HEK293 (cell line): ENCODE measurements around the gene WNT1.
A peak's percentile ranks its signal among the peaks of the same experiment; 100 is the strongest.

Source experiments
- CTCF ChIA-PET: fragments of 350-600 bp; formaldehyde crosslinking; extraction: SDS; loops from one replicate; lab custom pipeline; 2021; ENCODE audit warnings: antibody characterized with exemption; lab: Yijun Ruan, JAX
- POLR2A ChIA-PET: fragments of 300-600 bp; formaldehyde crosslinking; extraction: SDS; loops from one replicate; lab custom pipeline; 2020; ENCODE audit warnings: antibody characterized with exemption, inconsistent platforms; lab: Yijun Ruan, JAX
- H3K27ac ChIP-seq: fragments of 200-500 bp; sonication (Bioruptor generic); 2 replicates; pipeline ENCODE4 v1.5.1; 2014; ENCODE audit warnings: low read depth, low read length, control low read depth, inconsistent platforms; ENCODE audit errors: extremely low read depth
- H3K36me3 ChIP-seq, 2 experiments: fragments of 200-500 bp in 1 of 2; sonication (Bioruptor generic) in 1 of 2; 1 replicate in 1 of 2; 2 replicates in 1 of 2; pipeline ENCODE4 v1.5.1; 2014 to 2017; ENCODE audit warnings: inconsistent platforms in 2 of 2, low read length in 2 of 2; ENCODE audit not compliant: control insufficient read depth in 2 of 2, insufficient read depth in 1 of 2
- H3K4me1 ChIP-seq: fragments of 200-500 bp; sonication (Bioruptor generic); 2 replicates; pipeline ENCODE4 v1.5.1; 2014; ENCODE audit warnings: mild to moderate bottlenecking, low read length, inconsistent platforms; ENCODE audit not compliant: control insufficient read depth, insufficient read depth
- H3K4me3 ChIP-seq: 2 replicates; pipeline ENCODE4 v1.5.1; 2011; ENCODE audit warnings: low read depth, mild to moderate bottlenecking, control low read depth, low read length, moderate library complexity
- H3K9me3 ChIP-seq: fragments of 200-500 bp; sonication (Bioruptor generic); 2 replicates; pipeline ENCODE4 v1.5.1; 2014; ENCODE audit warnings: low read depth, low read length, inconsistent platforms; ENCODE audit not compliant: control insufficient read depth, insufficient read depth
- GLIS2 ChIP-seq: fragments of 450-650 bp; formaldehyde crosslinking; IDR thresholded peaks from 2 replicates; pipeline ENCODE4 v1.5.1; 2016; ENCODE audit warnings: missing biosample characterization, missing genetic modification characterization
- HOXA7 ChIP-seq: sonication (generic); formaldehyde crosslinking; IDR thresholded peaks from 2 replicates; pipeline ENCODE4 v1.8.1; 2022; ENCODE audit warnings: missing genetic modification reagents, borderline replicate concordance
- KLF9 ChIP-seq: fragments of 450-650 bp; formaldehyde crosslinking; IDR thresholded peaks from 2 replicates; pipeline ENCODE4 v1.5.1; 2016; ENCODE audit warnings: missing biosample characterization, missing genetic modification characterization, low read depth
- MEIS1 ChIP-seq: sonication (generic); formaldehyde crosslinking; IDR thresholded peaks from 2 replicates; pipeline ENCODE4 v1.8.1; 2022; ENCODE audit warnings: missing genetic modification reagents, mild to moderate bottlenecking, borderline replicate concordance
- SCRT1 ChIP-seq: fragments of 450-650 bp; formaldehyde crosslinking; IDR thresholded peaks from 2 replicates; pipeline ENCODE4 v1.5.1; 2016; ENCODE audit warnings: missing biosample characterization, missing genetic modification characterization, borderline replicate concordance
- SCRT2 ChIP-seq: fragments of 450-650 bp; formaldehyde crosslinking; IDR thresholded peaks from 2 replicates; pipeline ENCODE4 v1.5.1; 2016; ENCODE audit warnings: missing biosample characterization, missing genetic modification characterization
- ZBTB26 ChIP-seq: fragments of 450-650 bp; formaldehyde crosslinking; optimal IDR thresholded peaks from 2 replicates; pipeline ENCODE3; 2016; ENCODE audit warnings: missing biosample characterization, mild to moderate bottlenecking, missing genetic modification characterization
- ZBTB8A ChIP-seq: fragments of 450-650 bp; formaldehyde crosslinking; IDR thresholded peaks from 2 replicates; pipeline ENCODE4 v1.5.1; 2016; ENCODE audit warnings: missing biosample characterization, missing genetic modification characterization
- ZEB2 ChIP-seq: fragments of 450-650 bp; formaldehyde crosslinking; IDR thresholded peaks from 2 replicates; pipeline ENCODE4 v1.5.1; 2016; ENCODE audit warnings: missing biosample characterization, missing genetic modification characterization
- ZIC2 ChIP-seq: fragments of 450-650 bp; formaldehyde crosslinking; IDR thresholded peaks from 2 replicates; pipeline ENCODE4 v1.5.1; 2016; ENCODE audit warnings: missing biosample characterization, missing genetic modification characterization
- ZNF132 ChIP-seq: fragments of 450-650 bp; formaldehyde crosslinking; IDR thresholded peaks from 2 replicates; pipeline ENCODE4 v1.5.1; 2017; ENCODE audit warnings: missing biosample characterization, missing genetic modification characterization, borderline replicate concordance
- ZNF2 ChIP-seq: fragments of 450-650 bp; formaldehyde crosslinking; IDR thresholded peaks from 2 replicates; pipeline ENCODE4 v1.5.1; 2016; ENCODE audit warnings: missing biosample characterization, missing genetic modification characterization
- ZNF473 ChIP-seq: fragments of 450-650 bp; formaldehyde crosslinking; IDR thresholded peaks from 2 replicates; pipeline ENCODE4 v1.5.1; 2017; ENCODE audit warnings: missing biosample characterization, missing genetic modification characterization
- ZNF629 ChIP-seq: fragments of 450-650 bp; formaldehyde crosslinking; IDR thresholded peaks from 2 replicates; pipeline ENCODE4 v1.5.1; 2017; ENCODE audit warnings: missing biosample characterization, missing genetic modification characterization
- ZNF830 ChIP-seq: fragments of 450-650 bp; IDR thresholded peaks from 2 replicates; pipeline ENCODE4 v1.5.0; 2018; ENCODE audit warnings: missing biosample characterization, missing genetic modification characterization, low read depth, mild to moderate bottlenecking, moderate library complexity
- ZSCAN16 ChIP-seq: fragments of 450-650 bp; formaldehyde crosslinking; IDR thresholded peaks from 2 replicates; pipeline ENCODE4 v1.5.1; 2016; ENCODE audit warnings: missing biosample characterization, missing genetic modification characterization
- ZSCAN23 ChIP-seq: fragments of 450-650 bp; formaldehyde crosslinking; IDR thresholded peaks from 2 replicates; pipeline ENCODE4 v1.5.1; 2016; ENCODE audit warnings: missing biosample characterization, missing genetic modification characterization
- TF ChIP-seq, protein P1 (sequence below): fragments of 450-650 bp; formaldehyde crosslinking; IDR thresholded peaks from 2 replicates; pipeline ENCODE4 v1.5.1; 2016; ENCODE audit warnings: missing biosample characterization, missing genetic modification characterization
- TF ChIP-seq, protein P2 (sequence below): fragments of 450-650 bp; formaldehyde crosslinking; IDR thresholded peaks from 2 replicates; pipeline ENCODE4 v1.5.1; 2016; ENCODE audit warnings: missing biosample characterization, missing genetic modification characterization, borderline replicate concordance
- TF ChIP-seq, protein P3 (sequence below): fragments of 450-650 bp; formaldehyde crosslinking; IDR thresholded peaks from 2 replicates; pipeline ENCODE4 v1.5.1; 2016; ENCODE audit warnings: missing biosample characterization, missing genetic modification characterization
- TF ChIP-seq, protein P4 (sequence below): fragments of 450-650 bp; formaldehyde crosslinking; IDR thresholded peaks from 2 replicates; pipeline ENCODE4 v1.5.1; 2016; ENCODE audit warnings: missing biosample characterization, missing genetic modification characterization

WNT1 gene

DNA sequence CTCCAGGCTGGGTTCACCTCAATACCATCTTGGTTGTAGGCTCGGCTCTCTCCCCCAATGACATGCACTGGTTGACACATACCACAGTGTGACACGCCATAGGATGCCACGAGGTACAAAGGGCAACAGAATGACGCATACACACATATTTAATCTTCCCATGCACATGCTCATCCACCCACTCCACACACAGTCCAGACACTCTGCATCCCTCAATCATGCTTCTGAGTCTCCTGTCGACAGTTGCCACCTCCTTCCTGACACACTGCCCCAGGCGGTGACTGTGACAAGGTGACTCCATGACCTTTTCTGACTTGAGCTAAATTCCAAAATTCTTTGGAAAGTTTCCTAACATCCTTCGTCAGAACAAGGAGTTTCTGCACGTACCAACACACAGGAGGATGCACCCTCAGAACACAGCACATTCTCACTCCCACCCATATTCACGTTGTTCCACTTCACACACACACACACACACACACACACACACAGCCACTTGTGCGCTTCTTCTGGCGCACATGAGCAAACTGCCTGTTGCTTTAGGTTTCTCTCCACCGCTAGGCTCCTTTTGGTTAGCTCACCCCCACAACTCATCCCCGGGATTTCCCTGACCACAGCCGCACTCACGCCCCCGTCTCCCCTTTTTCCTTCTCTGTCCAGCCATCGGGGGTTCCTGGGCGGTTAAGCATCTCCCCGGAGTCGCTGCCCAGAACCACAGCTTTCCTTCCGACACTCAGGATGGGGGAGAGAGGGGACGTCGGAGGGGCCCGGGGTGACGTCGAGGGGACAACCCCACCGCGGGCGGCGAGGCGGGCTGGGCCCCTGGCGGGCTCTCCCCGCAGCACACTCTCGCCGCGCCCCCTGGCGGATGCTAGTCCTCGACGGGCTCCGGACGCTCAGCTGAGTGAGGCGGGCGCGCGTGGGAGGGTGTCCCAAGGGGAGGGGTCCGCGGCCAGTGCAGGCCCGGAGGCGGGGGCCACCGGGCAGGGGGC lies 536 bp upstream of the WNT1 start:
- no peaks in the 10 kb centered on the region for H3K9me3 ChIP-seq
- no peak overlapping the region for H3K27ac ChIP-seq
- ChIA-PET POLR2A (interaction anchor here (1.0 to 1.1 kb wide), 2 partner anchors 20 to 112 kb away, joined by 3 read pairs; partner anchors contain the start of genes ARF3 and RND1), CTCF (interaction anchor here (0.5 to 6.0 kb wide), 33 partner anchors 11 to 1952 kb away, joined by 3 to 66 read pairs (median 5); partner anchors contain the start of genes ARF3, DDN, DDX23 and RND1)
- no peak overlapping the region for H3K4me3 ChIP-seq
- H3K4me1 ChIP-seq = no peaks in the 10 kb centered on the region
- H3K36me3 ChIP-seq = no peaks in the 10 kb centered on the region
- TF ChIP-seq ZNF473 (tag by site-specific recombination) (no peak), ZBTB8A (tag by site-specific recombination) (0 out of 2 replicates have a peak, but pooled peaks have one; percentile 21), ZNF2 (tag by site-specific recombination) (peak; percentile 90), HOXA7 (CRISPR knock-in tag) (no peak), KLF9 (tag by site-specific recombination) (no peak), GLIS2 (tag by site-specific recombination) (peak; percentile 77), ZNF830 (tag by site-specific recombination) (no peak), ZNF629 (tag by site-specific recombination) (0 out of 2 replicates have a peak, but pooled peaks have one; percentile 25), ZSCAN23 (tag by site-specific recombination) (no peak), ZSCAN16 (tag by site-specific recombination) (no peak), ZNF132 (tag by site-specific recombination) (no peak), MEIS1 (no peak), SCRT1 (peak; percentile 61; the same call in 1 of the 2 replicates), ZIC2 (peak; percentile 15; the same call in 1 of the 2 replicates), ZEB2 (tag by site-specific recombination) (0 out of 2 replicates have a peak, but pooled peaks have one; percentile 32), SCRT2 (tag by site-specific recombination) (peak; percentile 91), ZBTB26 (tag by site-specific recombination) (peak; percentile 23)
- TF ChIP-seq, protein P1, sequence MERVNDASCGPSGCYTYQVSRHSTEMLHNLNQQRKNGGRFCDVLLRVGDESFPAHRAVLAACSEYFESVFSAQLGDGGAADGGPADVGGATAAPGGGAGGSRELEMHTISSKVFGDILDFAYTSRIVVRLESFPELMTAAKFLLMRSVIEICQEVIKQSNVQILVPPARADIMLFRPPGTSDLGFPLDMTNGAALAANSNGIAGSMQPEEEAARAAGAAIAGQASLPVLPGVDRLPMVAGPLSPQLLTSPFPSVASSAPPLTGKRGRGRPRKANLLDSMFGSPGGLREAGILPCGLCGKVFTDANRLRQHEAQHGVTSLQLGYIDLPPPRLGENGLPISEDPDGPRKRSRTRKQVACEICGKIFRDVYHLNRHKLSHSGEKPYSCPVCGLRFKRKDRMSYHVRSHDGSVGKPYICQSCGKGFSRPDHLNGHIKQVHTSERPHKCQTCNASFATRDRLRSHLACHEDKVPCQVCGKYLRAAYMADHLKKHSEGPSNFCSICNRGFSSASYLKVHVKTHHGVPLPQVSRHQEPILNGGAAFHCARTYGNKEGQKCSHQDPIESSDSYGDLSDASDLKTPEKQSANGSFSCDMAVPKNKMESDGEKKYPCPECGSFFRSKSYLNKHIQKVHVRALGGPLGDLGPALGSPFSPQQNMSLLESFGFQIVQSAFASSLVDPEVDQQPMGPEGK (tag by site-specific recombination) = peak; percentile 68
- TF ChIP-seq, protein P2, sequence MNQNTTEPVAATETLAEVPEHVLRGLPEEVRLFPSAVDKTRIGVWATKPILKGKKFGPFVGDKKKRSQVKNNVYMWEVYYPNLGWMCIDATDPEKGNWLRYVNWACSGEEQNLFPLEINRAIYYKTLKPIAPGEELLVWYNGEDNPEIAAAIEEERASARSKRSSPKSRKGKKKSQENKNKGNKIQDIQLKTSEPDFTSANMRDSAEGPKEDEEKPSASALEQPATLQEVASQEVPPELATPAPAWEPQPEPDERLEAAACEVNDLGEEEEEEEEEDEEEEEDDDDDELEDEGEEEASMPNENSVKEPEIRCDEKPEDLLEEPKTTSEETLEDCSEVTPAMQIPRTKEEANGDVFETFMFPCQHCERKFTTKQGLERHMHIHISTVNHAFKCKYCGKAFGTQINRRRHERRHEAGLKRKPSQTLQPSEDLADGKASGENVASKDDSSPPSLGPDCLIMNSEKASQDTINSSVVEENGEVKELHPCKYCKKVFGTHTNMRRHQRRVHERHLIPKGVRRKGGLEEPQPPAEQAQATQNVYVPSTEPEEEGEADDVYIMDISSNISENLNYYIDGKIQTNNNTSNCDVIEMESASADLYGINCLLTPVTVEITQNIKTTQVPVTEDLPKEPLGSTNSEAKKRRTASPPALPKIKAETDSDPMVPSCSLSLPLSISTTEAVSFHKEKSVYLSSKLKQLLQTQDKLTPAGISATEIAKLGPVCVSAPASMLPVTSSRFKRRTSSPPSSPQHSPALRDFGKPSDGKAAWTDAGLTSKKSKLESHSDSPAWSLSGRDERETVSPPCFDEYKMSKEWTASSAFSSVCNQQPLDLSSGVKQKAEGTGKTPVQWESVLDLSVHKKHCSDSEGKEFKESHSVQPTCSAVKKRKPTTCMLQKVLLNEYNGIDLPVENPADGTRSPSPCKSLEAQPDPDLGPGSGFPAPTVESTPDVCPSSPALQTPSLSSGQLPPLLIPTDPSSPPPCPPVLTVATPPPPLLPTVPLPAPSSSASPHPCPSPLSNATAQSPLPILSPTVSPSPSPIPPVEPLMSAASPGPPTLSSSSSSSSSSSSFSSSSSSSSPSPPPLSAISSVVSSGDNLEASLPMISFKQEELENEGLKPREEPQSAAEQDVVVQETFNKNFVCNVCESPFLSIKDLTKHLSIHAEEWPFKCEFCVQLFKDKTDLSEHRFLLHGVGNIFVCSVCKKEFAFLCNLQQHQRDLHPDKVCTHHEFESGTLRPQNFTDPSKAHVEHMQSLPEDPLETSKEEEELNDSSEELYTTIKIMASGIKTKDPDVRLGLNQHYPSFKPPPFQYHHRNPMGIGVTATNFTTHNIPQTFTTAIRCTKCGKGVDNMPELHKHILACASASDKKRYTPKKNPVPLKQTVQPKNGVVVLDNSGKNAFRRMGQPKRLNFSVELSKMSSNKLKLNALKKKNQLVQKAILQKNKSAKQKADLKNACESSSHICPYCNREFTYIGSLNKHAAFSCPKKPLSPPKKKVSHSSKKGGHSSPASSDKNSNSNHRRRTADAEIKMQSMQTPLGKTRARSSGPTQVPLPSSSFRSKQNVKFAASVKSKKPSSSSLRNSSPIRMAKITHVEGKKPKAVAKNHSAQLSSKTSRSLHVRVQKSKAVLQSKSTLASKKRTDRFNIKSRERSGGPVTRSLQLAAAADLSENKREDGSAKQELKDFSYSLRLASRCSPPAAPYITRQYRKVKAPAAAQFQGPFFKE = no peak
- TF ChIP-seq, protein P3, sequence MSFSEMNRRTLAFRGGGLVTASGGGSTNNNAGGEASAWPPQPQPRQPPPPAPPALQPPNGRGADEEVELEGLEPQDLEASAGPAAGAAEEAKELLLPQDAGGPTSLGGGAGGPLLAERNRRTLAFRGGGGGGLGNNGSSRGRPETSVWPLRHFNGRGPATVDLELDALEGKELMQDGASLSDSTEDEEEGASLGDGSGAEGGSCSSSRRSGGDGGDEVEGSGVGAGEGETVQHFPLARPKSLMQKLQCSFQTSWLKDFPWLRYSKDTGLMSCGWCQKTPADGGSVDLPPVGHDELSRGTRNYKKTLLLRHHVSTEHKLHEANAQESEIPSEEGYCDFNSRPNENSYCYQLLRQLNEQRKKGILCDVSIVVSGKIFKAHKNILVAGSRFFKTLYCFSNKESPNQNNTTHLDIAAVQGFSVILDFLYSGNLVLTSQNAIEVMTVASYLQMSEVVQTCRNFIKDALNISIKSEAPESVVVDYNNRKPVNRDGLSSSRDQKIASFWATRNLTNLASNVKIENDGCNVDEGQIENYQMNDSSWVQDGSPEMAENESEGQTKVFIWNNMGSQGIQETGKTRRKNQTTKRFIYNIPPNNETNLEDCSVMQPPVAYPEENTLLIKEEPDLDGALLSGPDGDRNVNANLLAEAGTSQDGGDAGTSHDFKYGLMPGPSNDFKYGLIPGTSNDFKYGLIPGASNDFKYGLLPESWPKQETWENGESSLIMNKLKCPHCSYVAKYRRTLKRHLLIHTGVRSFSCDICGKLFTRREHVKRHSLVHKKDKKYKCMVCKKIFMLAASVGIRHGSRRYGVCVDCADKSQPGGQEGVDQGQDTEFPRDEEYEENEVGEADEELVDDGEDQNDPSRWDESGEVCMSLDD (tag by site-specific recombination) = peak; percentile 59; the same call in 1 of the 2 replicates
- TF ChIP-seq, protein P4, sequence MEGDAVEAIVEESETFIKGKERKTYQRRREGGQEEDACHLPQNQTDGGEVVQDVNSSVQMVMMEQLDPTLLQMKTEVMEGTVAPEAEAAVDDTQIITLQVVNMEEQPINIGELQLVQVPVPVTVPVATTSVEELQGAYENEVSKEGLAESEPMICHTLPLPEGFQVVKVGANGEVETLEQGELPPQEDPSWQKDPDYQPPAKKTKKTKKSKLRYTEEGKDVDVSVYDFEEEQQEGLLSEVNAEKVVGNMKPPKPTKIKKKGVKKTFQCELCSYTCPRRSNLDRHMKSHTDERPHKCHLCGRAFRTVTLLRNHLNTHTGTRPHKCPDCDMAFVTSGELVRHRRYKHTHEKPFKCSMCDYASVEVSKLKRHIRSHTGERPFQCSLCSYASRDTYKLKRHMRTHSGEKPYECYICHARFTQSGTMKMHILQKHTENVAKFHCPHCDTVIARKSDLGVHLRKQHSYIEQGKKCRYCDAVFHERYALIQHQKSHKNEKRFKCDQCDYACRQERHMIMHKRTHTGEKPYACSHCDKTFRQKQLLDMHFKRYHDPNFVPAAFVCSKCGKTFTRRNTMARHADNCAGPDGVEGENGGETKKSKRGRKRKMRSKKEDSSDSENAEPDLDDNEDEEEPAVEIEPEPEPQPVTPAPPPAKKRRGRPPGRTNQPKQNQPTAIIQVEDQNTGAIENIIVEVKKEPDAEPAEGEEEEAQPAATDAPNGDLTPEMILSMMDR (tag by site-specific recombination) = peak; percentile 81
